HG02870 (cell line): Measurements from ENCODE around the gene HOXA3.

Experiments used
- ATAC-seq: cut with Tn5 transposase; IDR thresholded peaks from one replicate; pipeline ENCODE4 v1.9.1; 2021; ENCODE audit warnings: mild to moderate bottlenecking, moderate library complexity; ENCODE audit not compliant: unreplicated experiment

The HOXA3 gene

GRCh38 chr7:27189997-27190748 is 37.8 kb upstream of the HOXA3 start:
- ATAC-seq, result no peak

- no peak for ATAC-seq
Observed at GRCh38 chr7:27189295-27189996, 37.1 kb upstream of the HOXA3 start.

- ATAC-seq, result no peak
Observed at GRCh38 chr7:27188386-27189294, 36.3 kb upstream of the HOXA3 start.

GRCh38 chr7:27187475-27188385 is 35.3 kb upstream of the HOXA3 start:
- no peak for ATAC-seq

- no peak for ATAC-seq
Observed at GRCh38 chr7:27186668-27187474, 34.5 kb upstream of the HOXA3 start.

GRCh38 chr7:27185854-27186667 is 33.7 kb upstream of the HOXA3 start:
- no peak for ATAC-seq

GRCh38 chr7:27185013-27185853 is 32.9 kb upstream of the HOXA3 start, which contains the start of gene HOXA11:
TSS of gene HOXA11 (minus strand) at chr7:27185232. CDS start at chr7:27185144, 88 bp downstream.
- no peak for ATAC-seq

- no peak for ATAC-seq
Observed at GRCh38 chr7:27184337-27185012, 32.1 kb upstream of the HOXA3 start.

GRCh38 chr7:27183682-27184336 is 31.4 kb upstream of the HOXA3 start:
- ATAC-seq, result no peak

GRCh38 chr7:27182861-27183681 is 30.7 kb upstream of the HOXA3 start:
- no peak for ATAC-seq

GRCh38 chr7:27182285-27182841 is 30.0 kb upstream of the HOXA3 start:
- no peak for ATAC-seq

GRCh38 chr7:27181795-27182275 is 29.5 kb upstream of the HOXA3 start:
- no peak for ATAC-seq

GRCh38 chr7:27180431-27181420 is 28.3 kb upstream of the HOXA3 start:
- ATAC-seq, result no peak
